Activated CD4-positive, alpha-beta T cell treated with anti-CD3 and anti-CD28 coated beads for 36 hours (primary cell): ENCODE data around the gene RTN4. TPM values are rescaled to one million over a fixed set of nuclear protein-coding genes. Genes with fewer than 3 reads are reported as not detected.
A peak's percentile ranks its signal among the peaks of the same experiment; 100 is the strongest.

Experiments used
- ATAC-seq: fragments of 200-7000 bp; cut with Tn5 transposase; one replicate; pipeline ENCODE4 v1.10.0; 2021; ENCODE audit warnings: mild to moderate bottlenecking, moderate library complexity
- CTCF ChIA-PET: fragments of 350-600 bp; sonication (Branson Sonifier 250); formaldehyde crosslinking; loops from one replicate; lab custom pipeline; 2021; ENCODE audit warnings: antibody characterized with exemption; lab: Charles Lee
- POLR2A ChIA-PET: fragments of 350-600 bp; sonication (Branson Sonifier 250); formaldehyde crosslinking; loops from one replicate; lab custom pipeline; 2021; ENCODE audit warnings: antibody characterized with exemption, inconsistent platforms; lab: Charles Lee
- DNase-seq: peaks from one replicate; pipeline ENCODE4 v3.0.0-alpha.2; 2020
- H3K27ac Mint-ChIP-seq: one replicate; pipeline ENCODE4 v1.8.0; 2021; ENCODE audit warnings: mixed read lengths
- H3K27me3 Mint-ChIP-seq: one replicate; pipeline ENCODE4 v1.8.0; 2021; ENCODE audit warnings: mixed read lengths
- H3K36me3 Mint-ChIP-seq: one replicate; pipeline ENCODE4 v1.8.0; 2021; ENCODE audit warnings: low read depth, mixed read lengths
- H3K4me1 Mint-ChIP-seq: one replicate; pipeline ENCODE4 v1.8.0; 2021; ENCODE audit warnings: mixed read lengths
- H3K4me3 Mint-ChIP-seq: one replicate; pipeline ENCODE4 v1.8.0; 2021; ENCODE audit warnings: mild to moderate bottlenecking, moderate library complexity, mixed read lengths
- H3K9me3 Mint-ChIP-seq: one replicate; pipeline ENCODE4 v1.8.0; 2021; ENCODE audit warnings: low read depth, mixed read lengths
- intact Hi-C, 2 experiments: fragments of 100-400 bp; cut with DNase I in 1 of 2; cut with micrococcal nuclease in 1 of 2; formaldehyde crosslinking; loops; one replicate each; pipeline versions ENCODE4 v1.14.2 to v1.15.1; 2022 to 2024; cut with DNase I, micrococcal nuclease
- total RNA-seq, 2 experiments: library from RNA; stranded (reverse); gene quantifications; one replicate each; pipeline ENCODE4 v1.2.3, GENCODE V29; 2021

RTN4 gene
- total RNA-seq, 2 experiments from 2014 or later, result 70.3 to 84.8 TPM

GRCh38 chr2:55031505-55031904 lies 18.7 kb downstream of the RTN4 start:
- intact Hi-C loops, result no loop called here

DNA sequence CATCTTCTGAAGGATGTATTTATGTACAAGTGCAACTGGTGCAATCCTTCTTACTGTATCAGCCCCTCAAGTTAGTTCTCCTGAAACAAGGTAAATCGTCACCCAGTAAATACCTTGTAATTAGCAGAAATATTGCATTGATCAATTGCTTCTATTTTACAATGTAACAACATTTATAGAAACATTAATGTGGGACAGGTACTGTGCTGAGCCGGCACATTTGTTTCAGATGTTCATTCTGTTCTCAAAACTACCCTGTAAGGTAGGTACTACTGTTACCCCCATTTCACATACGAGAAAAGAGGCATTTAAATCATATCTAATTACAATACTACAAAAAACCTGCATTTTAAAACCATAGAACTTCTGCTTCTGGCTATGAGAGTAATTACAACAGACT lies 19.5 kb downstream of the RTN4 start:
- Mint-ChIP-seq H3K27me3 (no peaks in the 10 kb centered on the region), H3K9me3 (peaks cover 12% of the 10 kb centered on the region), H3K27ac (no peak overlapping the region), H3K36me3 (peaks cover 12% of the 10 kb centered on the region), H3K4me3 (no peak overlapping the region), H3K4me1 (peaks cover 43% of the 10 kb centered on the region)
- ATAC-seq, result no peak
- ChIA-PET CTCF (interaction anchor here (0.8 kb wide), 1 partner anchor 39 kb away, joined by 3 read pairs; no protein-coding TSS in a partner anchor), POLR2A (no interaction called here)
- DNase-seq, result no peak
- intact Hi-C loops, result no loop called here

More at GRCh38 chr2:55031505-55031904, 18.7 kb downstream of the RTN4 start:
- POLR2A ChIA-PET, result no interaction called here
- DNase-seq (no peak), ATAC-seq (no peak)
- Mint-ChIP-seq H3K4me1 (peaks cover 45% of the 10 kb centered on the region), H3K9me3 (peaks cover 14% of the 10 kb centered on the region), H3K4me3 (no peak overlapping the region), H3K36me3 (peaks cover 13% of the 10 kb centered on the region), H3K27ac (no peak overlapping the region), H3K27me3 (no peaks in the 10 kb centered on the region)
- CTCF ChIA-PET, result interaction anchor here (0.6 to 1.0 kb wide), 3 partner anchors 17 to 220 kb away, joined by 3 to 4 read pairs (median 3); no protein-coding TSS in a partner anchor

DNA sequence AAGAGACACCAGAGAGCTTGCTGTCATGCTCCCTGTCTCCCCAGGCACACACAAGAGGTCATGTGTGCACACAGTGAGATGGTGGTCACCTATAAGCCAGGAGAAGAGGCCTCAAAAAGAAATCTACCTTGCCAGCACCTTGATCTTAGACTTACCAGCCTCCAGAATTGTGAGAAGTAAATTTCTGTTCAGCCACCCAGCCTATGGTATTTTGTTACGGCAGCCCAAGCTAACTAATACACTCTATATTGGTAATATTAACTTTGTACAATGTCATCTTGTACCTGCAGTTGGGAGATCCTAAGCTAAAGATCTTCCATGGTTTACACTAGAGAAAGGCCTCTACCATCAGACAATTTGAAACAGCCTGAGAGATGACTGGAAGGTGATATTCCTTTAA lies 21.2 kb downstream of the RTN4 start:
- ChIA-PET POLR2A (no interaction called here), CTCF (interaction anchor here (0.7 to 5.1 kb wide), 4 partner anchors 15 to 197 kb away, joined by 3 to 43 read pairs (median 4); partner anchors contain the start of gene RTN4)
- Mint-ChIP-seq H3K9me3 (peaks cover 6% of the 10 kb centered on the region), H3K27me3 (no peaks in the 10 kb centered on the region), H3K36me3 (peaks cover 4% of the 10 kb centered on the region), H3K27ac (no peak overlapping the region), H3K4me3 (no peak overlapping the region), H3K4me1 (peaks cover 31% of the 10 kb centered on the region)
- no peak for DNase-seq
- ATAC-seq, result no peak
- intact Hi-C loops, result no loop called here

GRCh38 chr2:55027226-55027625 lies 23.0 kb downstream of the RTN4 start:
- no peaks in the 10 kb centered on the region for H3K27me3 Mint-ChIP-seq
- no peak overlapping the region for H3K4me3 Mint-ChIP-seq
- ChIA-PET CTCF (interaction anchor here (0.6 to 5.1 kb wide), 4 partner anchors 8 to 85 kb away, joined by 3 to 43 read pairs (median 8); partner anchors contain the start of gene RTN4), POLR2A (no interaction called here)
- no peak for DNase-seq
- no peak for ATAC-seq
- peaks cover 2% of the 10 kb centered on the region for H3K36me3 Mint-ChIP-seq
- H3K9me3 Mint-ChIP-seq, result peaks cover 6% of the 10 kb centered on the region
- H3K4me1 Mint-ChIP-seq, result peaks cover 15% of the 10 kb centered on the region
- intact Hi-C loops, result no loop called here
- no peak overlapping the region for H3K27ac Mint-ChIP-seq

DNA sequence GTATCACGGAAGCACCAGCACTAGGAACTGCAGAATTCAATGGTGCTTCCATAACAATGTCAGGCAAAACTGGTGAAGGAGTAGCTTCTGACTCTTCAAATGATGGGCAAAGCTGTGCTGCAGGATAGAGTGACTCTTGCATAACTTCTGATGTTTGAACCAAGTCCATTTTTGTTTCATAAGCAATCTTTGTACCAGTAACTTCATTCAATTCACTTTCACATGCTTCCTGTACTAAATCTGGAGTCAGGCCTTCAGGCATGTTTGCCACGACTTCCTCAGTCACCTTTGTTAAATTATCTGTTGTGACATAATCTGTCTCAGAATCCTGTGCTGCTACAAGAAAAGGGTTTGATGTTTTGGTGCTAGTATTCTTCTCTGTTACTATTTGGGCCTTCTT lies 24.0 kb downstream of the RTN4 start:
- ATAC-seq (peak; percentile 19), DNase-seq (no peak)
- Mint-ChIP-seq H3K4me3 (no peak overlapping the region), H3K36me3 (peaks cover 3% of the 10 kb centered on the region), H3K27me3 (no peaks in the 10 kb centered on the region), H3K4me1 (peaks cover 10% of the 10 kb centered on the region), H3K27ac (peak overlapping the region; percentile 26), H3K9me3 (peaks cover 6% of the 10 kb centered on the region)
- POLR2A ChIA-PET, result interaction anchor here (0.6 to 1.8 kb wide), 3 partner anchors 24 to 451 kb away, joined by 3 to 11 read pairs (median 3); partner anchors contain the start of gene RTN4
- intact Hi-C loops, result no loop called here
- CTCF ChIA-PET, result interaction anchor here (0.5 to 5.1 kb wide), 6 partner anchors 9 to 143 kb away, joined by 3 to 43 read pairs (median 8); partner anchors contain the start of gene RTN4

DNA sequence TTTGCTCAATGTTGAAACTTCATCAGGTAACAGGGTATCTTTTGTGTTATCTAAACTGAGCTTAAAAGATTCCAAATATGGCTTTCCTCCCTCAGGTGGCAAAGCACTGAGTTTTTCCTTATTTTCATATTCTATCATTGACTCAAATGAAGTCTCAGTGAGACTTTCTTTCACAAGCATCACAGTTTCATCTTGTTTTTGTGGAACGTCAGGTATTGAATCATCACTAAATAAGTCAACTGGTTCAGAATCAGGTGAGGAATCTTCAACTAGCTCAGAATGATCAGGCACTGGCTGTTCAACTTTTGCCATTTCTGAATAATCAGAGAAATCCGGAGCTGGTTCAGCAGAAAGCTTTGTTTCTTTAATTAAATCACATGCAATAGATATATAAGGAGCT lies 24.6 kb downstream of the RTN4 start:
- Mint-ChIP-seq H3K27me3 (no peaks in the 10 kb centered on the region), H3K4me1 (peaks cover 8% of the 10 kb centered on the region), H3K27ac (peak overlapping the region; percentile 26), H3K9me3 (peaks cover 6% of the 10 kb centered on the region), H3K4me3 (no peak overlapping the region), H3K36me3 (peaks cover 6% of the 10 kb centered on the region)
- CTCF ChIA-PET, result interaction anchor here (0.8 to 5.1 kb wide), 6 partner anchors 8 to 143 kb away, joined by 3 to 43 read pairs (median 8); partner anchors contain the start of gene RTN4
- DNase-seq (no peak), ATAC-seq (peak; percentile 94)
- intact Hi-C loops, result loop anchor here in 1 of 2 experiments (1.0 kb wide), 1 partner anchor 15 kb away; no protein-coding TSS in a partner anchor
- POLR2A ChIA-PET, result interaction anchor here (0.6 to 1.8 kb wide), 6 partner anchors 21 to 483 kb away, joined by 3 to 11 read pairs (median 3); partner anchors contain the start of genes CLHC1, RPS27A and RTN4

DNA sequence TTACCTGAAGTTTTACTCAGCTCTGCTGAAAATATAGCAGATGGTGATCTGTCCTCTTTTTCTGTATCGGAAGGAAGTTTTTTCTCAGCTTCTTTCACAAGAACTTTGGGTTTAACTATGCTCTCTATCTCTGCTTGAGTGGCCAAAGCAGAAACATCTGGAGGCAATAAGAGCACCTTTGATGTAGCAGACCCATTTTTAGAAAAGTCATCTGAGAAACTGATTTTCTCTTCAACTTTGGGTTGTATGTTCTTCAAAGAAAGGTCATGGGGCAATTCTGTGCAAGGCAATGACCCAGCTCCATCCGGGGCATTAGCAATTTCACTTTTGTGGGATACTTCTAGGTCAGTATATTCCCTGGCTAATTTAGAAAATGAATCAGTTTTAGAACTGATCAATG lies 25.2 kb downstream of the RTN4 start:
- no peak for ATAC-seq
- H3K4me3 Mint-ChIP-seq, result no peak overlapping the region
- CTCF ChIA-PET, result interaction anchor here (0.6 to 5.1 kb wide), 7 partner anchors 8 to 378 kb away, joined by 3 to 43 read pairs (median 8); partner anchors contain the start of gene RTN4
- POLR2A ChIA-PET, result interaction anchor here (0.7 to 1.8 kb wide), 4 partner anchors 21 to 483 kb away, joined by 3 to 11 read pairs (median 4); partner anchors contain the start of genes CLHC1, RPS27A and RTN4
- H3K36me3 Mint-ChIP-seq, result peaks cover 12% of the 10 kb centered on the region
- H3K4me1 Mint-ChIP-seq, result peaks cover 8% of the 10 kb centered on the region
- H3K27ac Mint-ChIP-seq, result no peak overlapping the region
- no peak for DNase-seq
- no peaks in the 10 kb centered on the region for H3K27me3 Mint-ChIP-seq
- intact Hi-C loops, result loop anchor here in 1 of 2 experiments (1.0 kb wide), 1 partner anchor 15 kb away; no protein-coding TSS in a partner anchor
- H3K9me3 Mint-ChIP-seq, result peaks cover 4% of the 10 kb centered on the region

- Mint-ChIP-seq H3K36me3 (peaks cover 20% of the 10 kb centered on the region), H3K27ac (no peak overlapping the region)
- POLR2A ChIA-PET, result no interaction called here
Observed at GRCh38 chr2:55022476-55022875, 27.8 kb downstream of the RTN4 start.

GRCh38 chr2:55019526-55020258 lies 30.6 kb downstream of the RTN4 start:
- Mint-ChIP-seq H3K36me3 (peaks cover 20% of the 10 kb centered on the region), H3K27ac (no peak overlapping the region), H3K4me3 (no peak overlapping the region), H3K9me3 (peaks cover 2% of the 10 kb centered on the region), H3K27me3 (no peaks in the 10 kb centered on the region), H3K4me1 (peaks cover 9% of the 10 kb centered on the region)
- ChIA-PET CTCF (interaction anchor here (0.8 kb wide), 1 partner anchor 149 kb away, joined by 4 read pairs; no protein-coding TSS in a partner anchor), POLR2A (no interaction called here)
- DNase-seq (no peak), ATAC-seq (no peak)
- intact Hi-C loops, result no loop called here

More at GRCh38 chr2:55022476-55022875, 27.8 kb downstream of the RTN4 start:
- peaks cover 2% of the 10 kb centered on the region for H3K9me3 Mint-ChIP-seq
- CTCF ChIA-PET, result no interaction called here
- H3K4me1 Mint-ChIP-seq, result peaks cover 6% of the 10 kb centered on the region
- ATAC-seq, result no peak
- DNase-seq, result no peak
- no peaks in the 10 kb centered on the region for H3K27me3 Mint-ChIP-seq
- intact Hi-C loops, result no loop called here
- no peak overlapping the region for H3K4me3 Mint-ChIP-seq

GRCh38 chr2:55018619-55019018 lies 31.6 kb downstream of the RTN4 start:
- Mint-ChIP-seq H3K4me3 (no peak overlapping the region), H3K36me3 (peaks cover 20% of the 10 kb centered on the region), H3K9me3 (peaks cover 2% of the 10 kb centered on the region), H3K27ac (no peak overlapping the region), H3K4me1 (peaks cover 10% of the 10 kb centered on the region), H3K27me3 (no peaks in the 10 kb centered on the region)
- ATAC-seq (no peak), DNase-seq (no peak)
- CTCF ChIA-PET, result interaction anchor here (0.6 to 1.9 kb wide), 6 partner anchors 10 to 150 kb away, joined by 3 to 6 read pairs (median 4); no protein-coding TSS in a partner anchor
- intact Hi-C loops, result no loop called here
- POLR2A ChIA-PET, result no interaction called here

- DNase-seq (no peak), ATAC-seq (no peak)
- Mint-ChIP-seq H3K27me3 (no peaks in the 10 kb centered on the region), H3K9me3 (peaks cover 2% of the 10 kb centered on the region), H3K27ac (no peak overlapping the region), H3K4me1 (peaks cover 15% of the 10 kb centered on the region), H3K4me3 (no peak overlapping the region), H3K36me3 (peaks cover 20% of the 10 kb centered on the region)
- intact Hi-C loops, result no loop called here
- ChIA-PET CTCF (interaction anchor here (0.6 to 1.9 kb wide), 7 partner anchors 9 to 116 kb away, joined by 3 to 7 read pairs (median 4); no protein-coding TSS in a partner anchor), POLR2A (no interaction called here)
Observed at GRCh38 chr2:55017880-55018279, 32.4 kb downstream of the RTN4 start.
